AG04450 (cell line): Measurements from ENCODE around the gene CLEC10A. TPM values are rescaled to one million over a fixed set of nuclear protein-coding genes. Genes with fewer than 3 reads are reported as not detected.
"Not testable (repeated sequence)": the region's sequence is repeated elsewhere in the genome, so short reads cannot be mapped to it uniquely, and the experiment has no call there.

ENCODE experiments used
- CTCF ChIA-PET: fragments of 300-600, 350-600 bp; formaldehyde crosslinking; extraction: SDS; loops from one replicate; lab custom pipeline; 2022; ENCODE audit warnings: antibody characterized with exemption, inconsistent platforms; lab: Charles Lee
- POLR2A ChIA-PET: fragments of 350-600 bp; formaldehyde crosslinking; extraction: SDS; loops from one replicate; lab custom pipeline; 2021; ENCODE audit warnings: antibody characterized with exemption, inconsistent platforms; lab: Yijun Ruan, JAX
- DNase-seq: peaks from one replicate; pipeline ENCODE4 v3.0.0-alpha.2; 2011; ENCODE audit warnings: low read depth, low spot score
- H3K27ac ChIP-seq: one replicate; pipeline ENCODE4 v1.5.1; 2012; ENCODE audit warnings: low read depth, low read length, control low read depth
- H3K27me3 ChIP-seq: one replicate; pipeline ENCODE4 v1.6.0; 2012; ENCODE audit warnings: low read length; ENCODE audit not compliant: control insufficient read depth, insufficient read depth
- H3K4me3 ChIP-seq: 2 replicates; pipeline ENCODE4 v1.5.1; 2011; ENCODE audit warnings: mild to moderate bottlenecking, low read depth, low read length, control low read depth
- H3K9me3 ChIP-seq: 2 replicates; pipeline ENCODE4 v1.5.1; 2012; ENCODE audit warnings: low read length; ENCODE audit not compliant: control insufficient read depth, insufficient read depth
- polyA plus RNA-seq: library from polyadenylated mRNA; depleted of rRNA; stranded (reverse); fragments of >200 nt; gene quantifications from 2 replicates; pipeline ENCODE4 v1.2.3, GENCODE V29; 2011
- TF ChIP-seq, protein P1 (sequence below): IDR thresholded peaks from 2 replicates; pipeline ENCODE4 v1.5.1; 2011; ENCODE audit warnings: low read depth, low read length, control low read depth, inconsistent platforms

Gene CLEC10A
- polyA plus RNA-seq, 1 experiment = not detected

- ChIA-PET POLR2A (no interaction called here), CTCF (no interaction called here)
- H3K4me3 ChIP-seq = no peak overlapping the region
- no peak overlapping the region for H3K27ac ChIP-seq
- TF ChIP-seq, protein P1, sequence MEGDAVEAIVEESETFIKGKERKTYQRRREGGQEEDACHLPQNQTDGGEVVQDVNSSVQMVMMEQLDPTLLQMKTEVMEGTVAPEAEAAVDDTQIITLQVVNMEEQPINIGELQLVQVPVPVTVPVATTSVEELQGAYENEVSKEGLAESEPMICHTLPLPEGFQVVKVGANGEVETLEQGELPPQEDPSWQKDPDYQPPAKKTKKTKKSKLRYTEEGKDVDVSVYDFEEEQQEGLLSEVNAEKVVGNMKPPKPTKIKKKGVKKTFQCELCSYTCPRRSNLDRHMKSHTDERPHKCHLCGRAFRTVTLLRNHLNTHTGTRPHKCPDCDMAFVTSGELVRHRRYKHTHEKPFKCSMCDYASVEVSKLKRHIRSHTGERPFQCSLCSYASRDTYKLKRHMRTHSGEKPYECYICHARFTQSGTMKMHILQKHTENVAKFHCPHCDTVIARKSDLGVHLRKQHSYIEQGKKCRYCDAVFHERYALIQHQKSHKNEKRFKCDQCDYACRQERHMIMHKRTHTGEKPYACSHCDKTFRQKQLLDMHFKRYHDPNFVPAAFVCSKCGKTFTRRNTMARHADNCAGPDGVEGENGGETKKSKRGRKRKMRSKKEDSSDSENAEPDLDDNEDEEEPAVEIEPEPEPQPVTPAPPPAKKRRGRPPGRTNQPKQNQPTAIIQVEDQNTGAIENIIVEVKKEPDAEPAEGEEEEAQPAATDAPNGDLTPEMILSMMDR = no peak
- no peaks in the 10 kb centered on the region for H3K9me3 ChIP-seq
- DNase-seq = no peak
- H3K27me3 ChIP-seq = peaks cover 19% of the 10 kb centered on the region
These were observed 21.5 kb upstream of the CLEC10A start for GRCh38 chr17:7101531-7101930.

DNA sequence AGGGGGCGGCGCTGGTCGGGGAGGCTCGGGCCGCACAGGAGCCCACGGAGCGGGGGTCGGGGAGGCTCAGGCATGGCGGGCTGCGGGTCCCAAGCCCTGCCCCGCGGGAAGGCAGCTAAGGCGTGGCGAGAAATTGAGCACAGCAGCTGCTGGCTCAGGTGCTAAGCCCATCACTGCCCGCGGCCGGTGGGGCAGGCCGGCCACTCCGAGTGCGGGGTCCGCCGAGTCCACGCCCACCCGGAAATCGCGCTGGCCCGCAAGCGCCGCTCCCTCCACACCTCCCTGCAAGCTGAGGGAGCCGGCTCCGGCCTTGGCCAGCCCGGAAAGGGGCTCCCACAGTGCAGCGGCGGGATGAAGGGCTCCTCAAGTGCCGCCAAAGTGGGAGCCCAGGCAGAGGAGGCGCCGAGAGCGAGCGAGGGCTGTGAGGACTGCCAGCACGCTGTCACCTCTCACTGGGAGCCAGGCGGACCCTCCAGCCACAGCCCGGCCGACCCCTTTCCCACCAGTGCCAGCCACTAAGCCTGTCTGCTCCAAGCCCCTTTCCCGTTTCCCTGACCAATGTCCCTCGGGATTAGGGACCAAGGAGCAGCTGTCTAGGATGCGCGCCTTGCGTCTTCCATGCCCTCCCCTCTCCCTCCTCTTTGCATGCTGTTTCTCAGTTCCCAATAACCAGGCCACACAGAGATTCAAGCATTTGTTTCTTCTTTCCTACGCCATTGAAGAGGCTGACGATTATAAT, 20.8 kb upstream of the CLEC10A start:
- peaks cover 19% of the 10 kb centered on the region for H3K27me3 ChIP-seq
- CTCF ChIA-PET, POLR2A ChIA-PET, H3K9me3 ChIP-seq, H3K27ac ChIP-seq, DNase-seq, H3K4me3 ChIP-seq: not testable (repeated sequence)

DNA sequence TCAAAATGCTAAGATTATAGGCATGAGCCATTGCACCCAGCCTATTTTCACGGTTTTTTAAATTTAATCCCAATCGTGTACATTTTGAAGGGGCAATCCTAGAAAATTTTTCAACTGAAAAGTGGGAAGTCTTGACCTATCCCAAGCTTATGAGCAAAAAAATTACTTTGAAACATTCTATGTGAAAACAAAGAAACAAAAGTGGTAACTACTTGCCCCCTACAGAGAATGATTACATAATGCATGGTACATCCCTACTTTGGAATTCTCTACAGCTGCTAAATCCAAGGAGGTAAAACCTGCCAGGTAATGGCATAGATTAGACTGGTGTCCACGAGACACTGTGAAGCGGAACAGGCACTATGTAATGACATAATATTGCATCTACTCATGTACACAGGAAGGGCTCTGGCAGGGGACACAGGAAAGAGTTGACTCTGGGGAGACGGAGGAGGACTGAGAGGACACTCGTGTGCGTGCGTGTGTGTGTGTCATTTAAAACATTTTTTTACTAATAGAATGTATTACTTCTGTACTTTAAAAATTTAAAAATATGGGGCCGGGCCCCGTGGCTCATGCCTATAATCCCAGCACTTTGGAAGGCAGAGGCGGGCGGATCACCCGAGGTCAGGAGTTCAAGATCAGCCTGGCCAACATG, 18.9 kb upstream of the CLEC10A start:
- POLR2A ChIA-PET = no interaction called here
- Histone ChIP-seq H3K27ac (no peak overlapping the region), H3K9me3 (no peaks in the 10 kb centered on the region), H3K27me3 (peaks cover 17% of the 10 kb centered on the region), H3K4me3 (no peak overlapping the region)
- no peak for DNase-seq
- TF ChIP-seq, protein P1 = no peak
- CTCF ChIA-PET = interaction anchor here (0.6 to 0.9 kb wide), 2 partner anchors 37 to 53 kb away, joined by 3 read pairs; no protein-coding TSS in a partner anchor

GRCh38 chr17:7097940-7098339, 17.9 kb upstream of the CLEC10A start:
- ChIA-PET CTCF (interaction anchor here (0.6 to 0.9 kb wide), 2 partner anchors 38 to 52 kb away, joined by 3 read pairs; no protein-coding TSS in a partner anchor), POLR2A (no interaction called here)
- Histone ChIP-seq H3K27ac (no peak overlapping the region), H3K27me3 (peaks cover 11% of the 10 kb centered on the region), H3K4me3 (no peak overlapping the region), H3K9me3 (no peaks in the 10 kb centered on the region)
- TF ChIP-seq, protein P1 = no peak
- DNase-seq = no peak

DNA sequence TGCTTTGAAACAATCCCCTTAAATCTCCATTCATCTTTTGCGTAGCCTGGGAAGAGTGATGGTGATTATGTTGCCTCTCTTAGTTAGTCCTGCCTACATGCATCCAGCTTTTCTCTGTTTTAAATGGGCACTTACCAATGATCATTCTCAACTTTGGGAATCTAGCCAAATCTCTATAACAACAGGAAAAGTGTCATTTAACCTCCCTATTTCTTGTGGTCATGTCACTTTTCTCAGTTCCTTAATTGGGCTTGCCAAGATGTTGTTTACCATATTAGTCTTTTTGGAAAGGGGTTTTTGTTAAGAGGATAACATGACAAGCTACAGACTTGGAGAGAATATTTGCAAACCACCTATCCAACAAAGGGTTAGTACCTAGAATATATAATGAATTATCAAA, 15.6 kb upstream of the CLEC10A start:
- no peak for DNase-seq
- Histone ChIP-seq H3K27me3 (no peaks in the 10 kb centered on the region), H3K27ac (no peak overlapping the region), H3K9me3 (no peaks in the 10 kb centered on the region), H3K4me3 (no peak overlapping the region)
- TF ChIP-seq, protein P1 = no peak
- CTCF ChIA-PET = interaction anchor here (0.6 to 0.9 kb wide), 2 partner anchors 40 to 42 kb away, joined by 3 to 5 read pairs; no protein-coding TSS in a partner anchor
- POLR2A ChIA-PET = interaction anchor here (0.6 kb wide), 1 partner anchor 20 kb away, joined by 4 read pairs; no protein-coding TSS in a partner anchor
